ENCODE measurements around the gene SLC8A1.

- TF ChIP-seq CTCF (IDR thresholded peaks at IDR 0.05) = no peak
- TF ChIP-seq POLR2A (IDR thresholded peaks at IDR 0.05) = no peak
Observed at GRCh38 chr2:40279482-40279881, 172.4 kb downstream of the SLC8A1 start.

All from Peyer's patch (tissue), 4 donors.